SK-N-SH treated with all-trans-retinoic acid at 6 μM for 48 hours (cell line): ENCODE results near the gene RELL1.

Experiments used
- ATAC-seq: fragments of 200-7000 bp; cut with Tn5 transposase; 3 replicates; pipeline ENCODE4 v1.9.1; 2020; ENCODE audit warnings: mild to moderate bottlenecking, moderate library complexity
- CREB5 ChIP-seq: fragments of 250-450 bp; sonication (Bioruptor Pico); IDR thresholded peaks from 2 replicates; pipeline ENCODE4 v1.5.1; 2020; ENCODE audit warnings: low read depth, mild to moderate bottlenecking, moderate library complexity
- CSDC2 ChIP-seq: fragments of 250-450 bp; sonication (Bioruptor Pico); IDR thresholded peaks from 2 replicates; pipeline ENCODE4 v1.5.0; 2020; ENCODE audit warnings: mild to moderate bottlenecking, moderate library complexity
- ESRRG ChIP-seq: fragments of 250-450 bp; sonication (Bioruptor Pico); IDR thresholded peaks from 2 replicates; pipeline ENCODE4 v1.6.1; 2021; ENCODE audit warnings: mild to moderate bottlenecking
- GLIS3 ChIP-seq: fragments of 250-450 bp; sonication (Bioruptor Pico); IDR thresholded peaks from 2 replicates; pipeline ENCODE4 v1.5.0; 2020; ENCODE audit warnings: mild to moderate bottlenecking, moderate library complexity
- ISL1 ChIP-seq: fragments of 250-450 bp; sonication (Bioruptor Pico); IDR thresholded peaks from 2 replicates; pipeline ENCODE4 v2.1.2; 2022; ENCODE audit warnings: mild to moderate bottlenecking, moderate library complexity
- OSR1 ChIP-seq: fragments of 250-450 bp; sonication (Bioruptor Pico); IDR thresholded peaks from 2 replicates; pipeline ENCODE4 v1.8.0; 2022; ENCODE audit warnings: moderate library complexity, mild to moderate bottlenecking, inconsistent platforms
- PATZ1 ChIP-seq: fragments of 250-450 bp; sonication (Bioruptor Pico); IDR thresholded peaks from 2 replicates; pipeline ENCODE4 v1.8.0; 2020; ENCODE audit warnings: mild to moderate bottlenecking, moderate library complexity, borderline replicate concordance
- POU6F1 ChIP-seq: fragments of 250-450 bp; sonication (Bioruptor Pico); IDR thresholded peaks from 2 replicates; pipeline ENCODE4 v1.8.0; 2021; ENCODE audit warnings: low read depth, mild to moderate bottlenecking, moderate library complexity, borderline replicate concordance
- PPARA ChIP-seq: fragments of 250-450 bp; sonication (Bioruptor Pico); IDR thresholded peaks from 2 replicates; pipeline ENCODE4 v1.5.0; 2020; ENCODE audit warnings: mild to moderate bottlenecking, borderline replicate concordance
- RARB ChIP-seq: fragments of 250-450 bp; sonication (Bioruptor Pico); IDR thresholded peaks from 2 replicates; pipeline ENCODE4 v1.8.0; 2021; ENCODE audit warnings: mild to moderate bottlenecking, moderate library complexity
- SNAI2 ChIP-seq: fragments of 250-450 bp; sonication (Bioruptor Pico); IDR thresholded peaks from 2 replicates; pipeline ENCODE4 v1.5.0; 2020; ENCODE audit warnings: mild to moderate bottlenecking, moderate library complexity
- TCF4 ChIP-seq: fragments of 250-450 bp; sonication (Bioruptor Pico); IDR thresholded peaks from 2 replicates; pipeline ENCODE4 v1.8.0; 2021; ENCODE audit warnings: mild to moderate bottlenecking, moderate library complexity, borderline replicate concordance
- TOX ChIP-seq: fragments of 250-450 bp; sonication (Bioruptor Pico); IDR thresholded peaks from 2 replicates; pipeline ENCODE4 v1.8.0; 2021; ENCODE audit warnings: mild to moderate bottlenecking, moderate library complexity, borderline replicate concordance
- TSHZ2 ChIP-seq: fragments of 250-450 bp; sonication (Bioruptor Pico); IDR thresholded peaks from 2 replicates; pipeline ENCODE4 v1.5.0; 2020; ENCODE audit warnings: mild to moderate bottlenecking, moderate library complexity
- ZC3H10 ChIP-seq: fragments of 250-450 bp; sonication (Bioruptor Pico); IDR thresholded peaks from 2 replicates; pipeline ENCODE4 v1.5.1; 2021; ENCODE audit warnings: mild to moderate bottlenecking, moderate library complexity
- ZFP3 ChIP-seq: fragments of 250-450 bp; sonication (Bioruptor Pico); IDR thresholded peaks from 2 replicates; pipeline ENCODE4 v1.5.0; 2020; ENCODE audit warnings: mild to moderate bottlenecking, moderate library complexity
- ZFP30 ChIP-seq: fragments of 450-650 bp; formaldehyde crosslinking; IDR thresholded peaks from 2 replicates; pipeline ENCODE4 v1.5.0; 2022; ENCODE audit warnings: mild to moderate bottlenecking, moderate library complexity
- ZNF565 ChIP-seq: fragments of 450-650 bp; formaldehyde crosslinking; conservative IDR thresholded peaks from 2 replicates; pipeline ENCODE4 v1.5.0; 2020; ENCODE audit warnings: low read depth, mild to moderate bottlenecking, moderate library complexity
- ZNF70 ChIP-seq: fragments of 450-650 bp; formaldehyde crosslinking; IDR thresholded peaks from 2 replicates; pipeline ENCODE4 v1.5.0; 2020; ENCODE audit warnings: mild to moderate bottlenecking, moderate library complexity
- ZNF8 ChIP-seq: fragments of 450-650 bp; formaldehyde crosslinking; IDR thresholded peaks from 2 replicates; pipeline ENCODE4 v1.5.0; 2020; ENCODE audit warnings: mild to moderate bottlenecking, moderate library complexity
- TF ChIP-seq, protein P1 (sequence below): fragments of 250-450 bp; sonication (Bioruptor Pico); IDR thresholded peaks from 2 replicates; pipeline ENCODE4 v1.5.1; 2021; ENCODE audit warnings: mild to moderate bottlenecking, moderate library complexity

RELL1 gene

DNA sequence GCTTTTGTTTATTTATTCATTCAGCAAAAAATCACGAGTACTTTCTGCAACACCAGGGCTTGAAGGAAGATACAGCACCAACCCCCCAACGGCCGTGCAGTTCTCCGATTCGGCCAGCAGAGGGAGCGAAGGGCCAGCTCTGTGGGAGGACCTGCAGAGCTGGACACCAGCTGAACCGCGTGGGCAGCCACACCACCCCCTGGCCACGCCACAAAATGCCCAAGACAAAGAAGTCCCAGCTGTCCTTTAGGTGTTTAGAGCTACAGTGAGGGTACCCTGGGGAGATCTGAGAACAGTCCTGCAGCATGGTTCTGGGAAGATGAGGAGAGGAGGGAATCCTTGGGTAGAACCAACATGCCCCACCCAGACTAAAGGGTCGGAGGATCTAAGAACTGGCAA, 83.1 kb downstream of the RELL1 start (continued):
- TF ChIP-seq ZC3H10 (CRISPR knock-in tag) (no peak), ZFP3 (CRISPR knock-in tag) (no peak), ZNF8 (no peak), RARB (CRISPR knock-in tag) (no peak), GLIS3 (no peak), POU6F1 (CRISPR knock-in tag) (no peak)
- TF ChIP-seq, all 23 proteins: peak for 0

- no peak for TF ChIP-seq ZFP3 (CRISPR knock-in tag)
- no peak for TF ChIP-seq ZFP30
- TF ChIP-seq TCF4 = no peak
- TF ChIP-seq SNAI2 (CRISPR knock-in tag) = no peak
- no peak for TF ChIP-seq POU6F1 (CRISPR knock-in tag)
- ATAC-seq = no peak
These were observed 83.6 kb downstream of the RELL1 start for GRCh38 chr4:37602454-37603069.

- no peak for ATAC-seq
- TF ChIP-seq PPARA = no peak
These were observed 84.6 kb downstream of the RELL1 start for GRCh38 chr4:37601531-37601930.

GRCh38 chr4:37599092-37599790, 86.9 kb downstream of the RELL1 start:
- ATAC-seq = no peak
- TF ChIP-seq ZNF70 (CRISPR knock-in tag) (no peak), ZNF8 (no peak), POU6F1 (CRISPR knock-in tag) (no peak), ISL1 (CRISPR knock-in tag) (no peak), OSR1 (CRISPR knock-in tag) (no peak), TOX (CRISPR knock-in tag) (no peak), ZNF565 (CRISPR knock-in tag) (no peak), PATZ1 (CRISPR knock-in tag) (no peak), CSDC2 (no peak), CREB5 (CRISPR knock-in tag) (no peak), GLIS3 (no peak), TSHZ2 (CRISPR knock-in tag) (no peak), TCF4 (no peak), ESRRG (CRISPR knock-in tag) (no peak), ZFP3 (CRISPR knock-in tag) (no peak), PPARA (no peak)
- TF ChIP-seq, protein P1, sequence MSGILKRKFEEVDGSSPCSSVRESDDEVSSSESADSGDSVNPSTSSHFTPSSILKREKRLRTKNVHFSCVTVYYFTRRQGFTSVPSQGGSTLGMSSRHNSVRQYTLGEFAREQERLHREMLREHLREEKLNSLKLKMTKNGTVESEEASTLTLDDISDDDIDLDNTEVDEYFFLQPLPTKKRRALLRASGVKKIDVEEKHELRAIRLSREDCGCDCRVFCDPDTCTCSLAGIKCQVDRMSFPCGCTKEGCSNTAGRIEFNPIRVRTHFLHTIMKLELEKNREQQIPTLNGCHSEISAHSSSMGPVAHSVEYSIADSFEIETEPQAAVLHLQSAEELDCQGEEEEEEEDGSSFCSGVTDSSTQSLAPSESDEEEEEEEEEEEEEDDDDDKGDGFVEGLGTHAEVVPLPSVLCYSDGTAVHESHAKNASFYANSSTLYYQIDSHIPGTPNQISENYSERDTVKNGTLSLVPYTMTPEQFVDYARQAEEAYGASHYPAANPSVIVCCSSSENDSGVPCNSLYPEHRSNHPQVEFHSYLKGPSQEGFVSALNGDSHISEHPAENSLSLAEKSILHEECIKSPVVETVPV (CRISPR knock-in tag) = no peak
